Fibroblast of the aortic adventitia (primary cell): Measurements from ENCODE around the gene ANKMY1. TPM values are rescaled to one million over a fixed set of nuclear protein-coding genes. Genes with fewer than 3 reads are reported as not detected.

Experiments used
- DNase-seq: peaks from one replicate; pipeline ENCODE4 v3.0.0-alpha.2; 2010; ENCODE audit warnings: low read depth
- H3K4me3 ChIP-seq: 2 replicates; pipeline ENCODE4 v1.5.1; 2011; ENCODE audit warnings: low read depth, mild to moderate bottlenecking, control low read depth, low read length, moderate library complexity
- CTCF ChIP-seq: IDR thresholded peaks from 2 replicates; pipeline ENCODE4 v1.5.1; 2011; ENCODE audit warnings: mild to moderate bottlenecking, low read length, control low read depth, inconsistent platforms; ENCODE audit not compliant: insufficient read depth
- total RNA-seq: library from RNA; depleted of rRNA; stranded (reverse); fragments of >200 nt; gene quantifications from 2 replicates; pipeline ENCODE4 v1.2.3, GENCODE V29; 2012; ENCODE audit warnings: low replicate concordance

Gene ANKMY1
- total RNA-seq, 1 donor, result 11.0 TPM

GRCh38 chr2:240589850-240590525 lies 32.2 kb upstream of the ANKMY1 start:
- no peak for DNase-seq
- no peak for TF ChIP-seq CTCF
- no peak overlapping the region for H3K4me3 ChIP-seq

- no peak for TF ChIP-seq CTCF
- no peak for DNase-seq
- no peak overlapping the region for H3K4me3 ChIP-seq
Observed at GRCh38 chr2:240589375-240589774, 31.6 kb upstream of the ANKMY1 start.

- no peak for TF ChIP-seq CTCF
- DNase-seq, result no peak
- H3K4me3 ChIP-seq, result no peak overlapping the region
Observed at GRCh38 chr2:240588669-240589068, 30.9 kb upstream of the ANKMY1 start.

- TF ChIP-seq CTCF, result no peak
- no peak for DNase-seq
- H3K4me3 ChIP-seq, result peak overlapping the region; percentile 99
Observed at GRCh38 chr2:240588006-240588655, 30.3 kb upstream of the ANKMY1 start.

- no peak for TF ChIP-seq CTCF
- DNase-seq, result no peak
- H3K4me3 ChIP-seq, result peak overlapping the region; percentile 99
Observed at GRCh38 chr2:240586919-240587800, 29.4 kb upstream of the ANKMY1 start.

- peak within 1 kb of the TSS; percentile 99 for H3K4me3 ChIP-seq
- no peak for TF ChIP-seq CTCF
- DNase-seq, result peak; percentile 92
Observed at GRCh38 chr2:240586198-240586918, 28.6 kb upstream of the ANKMY1 start, which contains the start of gene CAPN10. Gene CAPN10 (plus strand): TSS chr2:240586734. CDS start chr2:240586912, 178 bp downstream.
